Measurements from ENCODE around the gene DPYD.

DNA sequence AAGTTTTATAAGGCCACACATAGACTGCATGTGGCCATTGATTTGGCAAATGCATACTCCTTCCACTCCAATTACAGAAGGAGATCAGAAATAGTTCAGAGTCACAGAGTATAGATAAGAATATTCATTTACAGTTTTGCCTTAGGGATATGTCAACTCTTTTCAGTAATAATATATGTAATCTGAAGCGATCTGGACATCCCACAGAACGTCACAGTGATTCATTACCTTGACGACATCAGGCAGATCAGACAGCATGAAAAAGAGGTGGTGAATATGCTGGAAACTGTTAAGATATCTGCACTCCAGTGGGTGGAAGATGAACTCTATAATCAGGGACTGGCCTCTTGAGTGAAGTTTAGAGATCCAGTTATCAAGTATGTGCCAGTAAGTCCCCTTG is 240.4 kb downstream of the DPYD start:
- TF ChIP-seq, protein P1, sequence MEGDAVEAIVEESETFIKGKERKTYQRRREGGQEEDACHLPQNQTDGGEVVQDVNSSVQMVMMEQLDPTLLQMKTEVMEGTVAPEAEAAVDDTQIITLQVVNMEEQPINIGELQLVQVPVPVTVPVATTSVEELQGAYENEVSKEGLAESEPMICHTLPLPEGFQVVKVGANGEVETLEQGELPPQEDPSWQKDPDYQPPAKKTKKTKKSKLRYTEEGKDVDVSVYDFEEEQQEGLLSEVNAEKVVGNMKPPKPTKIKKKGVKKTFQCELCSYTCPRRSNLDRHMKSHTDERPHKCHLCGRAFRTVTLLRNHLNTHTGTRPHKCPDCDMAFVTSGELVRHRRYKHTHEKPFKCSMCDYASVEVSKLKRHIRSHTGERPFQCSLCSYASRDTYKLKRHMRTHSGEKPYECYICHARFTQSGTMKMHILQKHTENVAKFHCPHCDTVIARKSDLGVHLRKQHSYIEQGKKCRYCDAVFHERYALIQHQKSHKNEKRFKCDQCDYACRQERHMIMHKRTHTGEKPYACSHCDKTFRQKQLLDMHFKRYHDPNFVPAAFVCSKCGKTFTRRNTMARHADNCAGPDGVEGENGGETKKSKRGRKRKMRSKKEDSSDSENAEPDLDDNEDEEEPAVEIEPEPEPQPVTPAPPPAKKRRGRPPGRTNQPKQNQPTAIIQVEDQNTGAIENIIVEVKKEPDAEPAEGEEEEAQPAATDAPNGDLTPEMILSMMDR (IDR thresholded peaks at IDR 0.05), result no peak
- no peak for TF ChIP-seq ZFX (IDR thresholded peaks at IDR 0.05; ENCODE audit: borderline replicate concordance)
